Measurements from ENCODE around the gene MCOLN2. TPM values are rescaled to one million over a fixed set of nuclear protein-coding genes. Genes with fewer than 3 reads are reported as not detected.

Gene MCOLN2
- total RNA-seq, 1 experiment from 2014 or later = 1.3 TPM

- H3K56ac ChIP-seq (ENCODE audit: insufficient read length, low read depth, low read length) = no peak overlapping the region
These were observed 1.0 kb upstream of the MCOLN2 start for GRCh38 chr1:84997667-84998600.

More at GRCh38 chr1:84997667-84998600, 1.0 kb upstream of the MCOLN2 start:
- Histone ChIP-seq H2AK5ac (ENCODE audit: insufficient read length, low read length) (no peak overlapping the region), H2BK120ac (ENCODE audit: low read depth, low read length, poor library complexity, severe bottlenecking) (no peak overlapping the region), H3K27me3 (ENCODE audit: insufficient read depth, low read length) (peaks cover 22% of the 10 kb centered on the region), H3K27ac (ENCODE audit: insufficient read length, low read depth, low read length) (no peak overlapping the region), H3K9me3 (ENCODE audit: control insufficient read depth, low read depth, low read length) (no peaks in the 10 kb centered on the region), H3K23ac (ENCODE audit: insufficient read length, low read depth, low read length) (no peak overlapping the region), H2AFZ (ENCODE audit: low read length) (no peak overlapping the region), H3K4me2 (ENCODE audit: insufficient read depth, insufficient read length, low read length) (peak overlapping the region; percentile 96), H3K4me1 (ENCODE audit: insufficient read depth, low read length) (no peaks in the 10 kb centered on the region), H3K18ac (ENCODE audit: insufficient read length, low read depth, low read length) (no peak overlapping the region), H3T11ph (ENCODE audit: low read length) (no peak overlapping the region), H3K4ac (ENCODE audit: low read depth, low read length) (no peak overlapping the region), H2BK20ac (ENCODE audit: low read depth, low read length, poor library complexity, severe bottlenecking) (no peak overlapping the region), H2BK12ac (ENCODE audit: insufficient read length, low read depth, low read length) (no peak overlapping the region), H4K8ac (replicated peaks; ENCODE audit: insufficient read length, low read depth, low read length) (no peak overlapping the region), H2BK5ac (ENCODE audit: insufficient read length, low read length) (no peak overlapping the region), H3K9ac (ENCODE audit: extremely low read depth, insufficient read length, low read length) (no peak overlapping the region), H3K23me2 (ENCODE audit: insufficient read length, low read depth, low read length, poor library complexity, severe bottlenecking) (peaks cover 6% of the 10 kb centered on the region), H3K79me1 (ENCODE audit: insufficient read depth, low read depth, low read length, poor library complexity, severe bottlenecking) (no peaks in the 10 kb centered on the region), H4K20me1 (ENCODE audit: control insufficient read depth, insufficient read depth, insufficient read length) (no peaks in the 10 kb centered on the region), H3K79me2 (ENCODE audit: insufficient read depth, low read length) (no peaks in the 10 kb centered on the region), H3K14ac (ENCODE audit: insufficient read depth, low read length) (no peak overlapping the region), H4K91ac (ENCODE audit: insufficient read length, low read depth, low read length) (no peak overlapping the region), H4K5ac (ENCODE audit: insufficient read length, low read depth, low read length) (no peak overlapping the region), H2BK15ac (ENCODE audit: low read depth, low read length) (no peak overlapping the region)
- WGBS (ENCODE audit: extremely low coverage, insufficient read length, low lambda C conversion rate) = no CpG with 5 or more reads among the region's 58 CpGs
- TF ChIP-seq CTCF (conservative IDR thresholded peaks at IDR 0.05) = no peak
- Mint-ChIP-seq H3K27ac (no peak overlapping the region), H3K9me3 (peaks cover 0 to 2% of the 10 kb centered on the region in 2 experiments; a peak in 1 of 5 replicates), H3K36me3 (ENCODE audit: insufficient read depth in 1 of 3, low read depth in 3 of 3) (no peaks in the 10 kb centered on the region; a peak in 1 of 7 replicates), H3K27me3 (ENCODE audit: low read depth) (peaks cover 88% of the 10 kb centered on the region), H3K4me1 (peaks cover 3 to 13% of the 10 kb centered on the region in 2 experiments), H3K4me3 (peak overlapping the region; percentile 54 to 84)
- DNase-seq = peak; percentile 31

All from H9 (cell line).